Measurements from ENCODE around the gene HOXD10.

HOXD10 gene

GRCh38 chr2:176071330-176072291, 45.0 kb upstream of the HOXD10 start:
- no peaks in the 10 kb centered on the region for H4K20me1 ChIP-seq (ENCODE audit: insufficient read depth, low read length)
- no peaks in the 10 kb centered on the region for H3K27me3 ChIP-seq (ENCODE audit: low read depth, low read length)
- no peak overlapping the region for H3K9ac ChIP-seq (ENCODE audit: low read length)
- no peak overlapping the region for H3K27ac ChIP-seq (ENCODE audit: low read length)
- H3K4me3 ChIP-seq (ENCODE audit: low read length): no peak overlapping the region
- H3K36me3 ChIP-seq (replicated peaks; ENCODE audit: low read depth, low read length): no peaks in the 10 kb centered on the region
- H3K9me3 ChIP-seq (ENCODE audit: insufficient read depth, low read length): no peaks in the 10 kb centered on the region
- TF ChIP-seq EZH2phosphoT487 (IDR thresholded peaks at IDR 0.05; ENCODE audit: low read depth) (no peak), CTCF (IDR thresholded peaks at IDR 0.05; ENCODE audit: low read depth, low read length) (no peak)
- no peaks in the 10 kb centered on the region for H3K79me2 ChIP-seq (ENCODE audit: low read length)
- no peak overlapping the region for H3K4me2 ChIP-seq (ENCODE audit: low read length)
- H3K4me1 ChIP-seq (ENCODE audit: low read length): peaks cover 11% of the 10 kb centered on the region
- H2AFZ ChIP-seq (ENCODE audit: low read depth, low read length): no peak overlapping the region

GRCh38 chr2:176072292-176072669, 44.3 kb upstream of the HOXD10 start:
- no peaks in the 10 kb centered on the region for H3K9me3 ChIP-seq (ENCODE audit: insufficient read depth, low read length)
- H3K4me3 ChIP-seq (ENCODE audit: low read length): no peak overlapping the region
- H3K4me1 ChIP-seq (ENCODE audit: low read length): peaks cover 11% of the 10 kb centered on the region
- H4K20me1 ChIP-seq (ENCODE audit: insufficient read depth, low read length): no peaks in the 10 kb centered on the region
- no peak overlapping the region for H3K27ac ChIP-seq (ENCODE audit: low read length)
- TF ChIP-seq CTCF (IDR thresholded peaks at IDR 0.05; ENCODE audit: low read depth, low read length) (no peak), EZH2phosphoT487 (IDR thresholded peaks at IDR 0.05; ENCODE audit: low read depth) (no peak)
- H3K79me2 ChIP-seq (ENCODE audit: low read length): no peaks in the 10 kb centered on the region
- H3K4me2 ChIP-seq (ENCODE audit: low read length): no peak overlapping the region
- H3K9ac ChIP-seq (ENCODE audit: low read length): no peak overlapping the region
- no peaks in the 10 kb centered on the region for H3K27me3 ChIP-seq (ENCODE audit: low read depth, low read length)
- H3K36me3 ChIP-seq (replicated peaks; ENCODE audit: low read depth, low read length): no peaks in the 10 kb centered on the region
- no peak overlapping the region for H2AFZ ChIP-seq (ENCODE audit: low read depth, low read length)

- no peaks in the 10 kb centered on the region for H3K9me3 ChIP-seq (ENCODE audit: insufficient read depth, low read length)
- no peak overlapping the region for H2AFZ ChIP-seq (ENCODE audit: low read depth, low read length)
- no peak overlapping the region for H3K9ac ChIP-seq (ENCODE audit: low read length)
- no peak overlapping the region for H3K4me2 ChIP-seq (ENCODE audit: low read length)
- no peaks in the 10 kb centered on the region for H3K27me3 ChIP-seq (ENCODE audit: low read depth, low read length)
- no peak overlapping the region for H3K4me3 ChIP-seq (ENCODE audit: low read length)
- H3K79me2 ChIP-seq (ENCODE audit: low read length): no peaks in the 10 kb centered on the region
- H3K27ac ChIP-seq (ENCODE audit: low read length): no peak overlapping the region
- peaks cover 11% of the 10 kb centered on the region for H3K4me1 ChIP-seq (ENCODE audit: low read length)
- no peaks in the 10 kb centered on the region for H4K20me1 ChIP-seq (ENCODE audit: insufficient read depth, low read length)
- no peaks in the 10 kb centered on the region for H3K36me3 ChIP-seq (replicated peaks; ENCODE audit: low read depth, low read length)
- no peak for TF ChIP-seq EZH2phosphoT487 (IDR thresholded peaks at IDR 0.05; ENCODE audit: low read depth)
- no peak for TF ChIP-seq CTCF (IDR thresholded peaks at IDR 0.05; ENCODE audit: low read depth, low read length)
Observed at GRCh38 chr2:176072951-176073904, 43.4 kb upstream of the HOXD10 start.

Data from OCI-LY3 (cell line).